ENCODE results near the gene C1QTNF7.

The C1QTNF7 gene

GRCh38 chr4:15395311-15395710 is 32.5 kb upstream of the C1QTNF7 start:
- Histone ChIP-seq H3K4me3 (no peak overlapping the region), H3K27me3 (no peaks in the 10 kb centered on the region)
- TF ChIP-seq Cebpa-rat (IDR thresholded peaks at IDR 0.05) = no peak

GRCh38 chr4:15396157-15396800 is 31.6 kb upstream of the C1QTNF7 start:
- TF ChIP-seq Cebpa-rat (IDR thresholded peaks at IDR 0.05) = no peak
- Histone ChIP-seq H3K4me1 (peaks cover 28 to 48% (median 32%) of the 10 kb centered on the region in 10 experiments), H4K20me1 (no peaks in the 10 kb centered on the region), H3K4me3 (no peak overlapping the region), H3K27ac (peak overlapping the region in 3 of 11 experiments; percentile 17 to 35 (median 24); a peak in 2 of 22 replicates), H3K9ac (no peak overlapping the region), H3K4me2 (0 out of 22 replicates have a peak overlapping the region, but pooled peaks of 1 of the 11 experiments have one; percentile 8), H3K36me3 (0 out of 22 replicates have a peak, but pooled peaks cover 0 to 15% (median 0%) of the 10 kb centered on the region in 11 experiments), H3K9me3 (replicated peaks in 1 of 11) (peaks cover 8 to 44% (median 32%) of the 10 kb centered on the region in 11 experiments; a peak in 21 of 22 replicates), H3K27me3 (no peaks in the 10 kb centered on the region)

More at GRCh38 chr4:15395311-15395710, 32.5 kb upstream of the C1QTNF7 start:
- peaks cover 21 to 39% (median 24%) of the 10 kb centered on the region in 10 experiments for H3K4me1 ChIP-seq
- 0 out of 22 replicates have a peak, but pooled peaks cover 0 to 15% (median 0%) of the 10 kb centered on the region in 11 experiments for H3K36me3 ChIP-seq
- H3K9me3 ChIP-seq (replicated peaks in 1 of 11) = peaks cover 8 to 44% (median 32%) of the 10 kb centered on the region in 11 experiments; a peak in 21 of 22 replicates
- H4K20me1 ChIP-seq = no peaks in the 10 kb centered on the region
- H3K4me2 ChIP-seq = no peak overlapping the region
- no peak overlapping the region for H3K9ac ChIP-seq
- H3K27ac ChIP-seq = no peak overlapping the region

DNA sequence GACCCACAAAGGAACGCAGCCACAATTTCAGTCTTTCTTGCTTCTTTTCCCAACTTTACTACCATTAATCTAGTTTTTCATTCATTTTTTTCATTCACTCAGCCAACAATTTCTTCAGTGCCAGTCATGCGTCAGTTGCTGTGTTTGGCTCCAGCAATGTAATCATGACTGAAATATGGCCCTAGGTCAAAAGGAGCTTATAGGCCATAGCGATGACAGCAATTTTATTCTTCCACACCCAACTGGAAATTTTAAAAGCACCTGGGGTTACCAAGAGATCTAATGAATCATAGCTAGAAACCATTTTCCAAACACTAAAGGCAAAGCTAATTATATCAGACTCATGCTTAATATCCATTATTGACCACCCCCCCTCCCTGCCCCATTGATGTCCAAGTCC is 29.8 kb upstream of the C1QTNF7 start:
- Histone ChIP-seq H3K4me1 (peaks cover 45 to 65% (median 49%) of the 10 kb centered on the region in 10 experiments), H3K27me3 (no peaks in the 10 kb centered on the region), H3K4me2 (peak overlapping the region in 5 of 11 experiments; percentile 81 to 92 (median 91); a peak in 3 of 22 replicates), H4K20me1 (no peaks in the 10 kb centered on the region), H3K4me3 (no peak overlapping the region), H3K27ac (peak overlapping the region in 6 of 11 experiments; percentile 19 to 97 (median 92); a peak in 6 of 22 replicates), H3K36me3 (0 out of 22 replicates have a peak, but pooled peaks cover 0 to 6% (median 0%) of the 10 kb centered on the region in 11 experiments), H3K9ac (no peak overlapping the region), H3K9me3 (replicated peaks in 1 of 11) (peaks cover 4 to 35% (median 23%) of the 10 kb centered on the region in 11 experiments; a peak in 21 of 22 replicates)
- TF ChIP-seq Cebpa-rat (IDR thresholded peaks at IDR 0.05) = no peak

GRCh38 chr4:15398732-15399131 is 29.1 kb upstream of the C1QTNF7 start:
- Histone ChIP-seq H3K4me2 (peak overlapping the region; percentile 80 to 92 (median 90)), H3K9ac (no peak overlapping the region), H4K20me1 (no peaks in the 10 kb centered on the region), H3K27ac (peak overlapping the region in 8 of 11 experiments; percentile 36 to 97 (median 94); a peak in 12 of 22 replicates), H3K4me3 (no peak overlapping the region; a peak in 1 of 20 replicates), H3K36me3 (0 out of 22 replicates have a peak, but pooled peaks cover 0 to 6% (median 0%) of the 10 kb centered on the region in 11 experiments), H3K9me3 (replicated peaks in 1 of 11) (peaks cover 0 to 28% (median 16%) of the 10 kb centered on the region in 11 experiments; a peak in 17 of 22 replicates), H3K27me3 (no peaks in the 10 kb centered on the region), H3K4me1 (peaks cover 52 to 73% (median 56%) of the 10 kb centered on the region in 10 experiments)
- TF ChIP-seq Cebpa-rat (IDR thresholded peaks at IDR 0.05) = no peak

- Histone ChIP-seq H3K4me3 (peak overlapping the region in 8 of 10 experiments; percentile 5 to 54 (median 26); a peak in 6 of 20 replicates), H3K4me2 (peak overlapping the region; percentile 80 to 92 (median 90)), H3K36me3 (0 out of 22 replicates have a peak, but pooled peaks cover 0 to 6% (median 0%) of the 10 kb centered on the region in 11 experiments), H3K9ac (peak overlapping the region in 9 of 11 experiments; percentile 56 to 83 (median 79); a peak in 18 of 22 replicates), H3K9me3 (replicated peaks in 1 of 11) (peaks cover 0 to 26% (median 16%) of the 10 kb centered on the region in 11 experiments; a peak in 17 of 22 replicates), H4K20me1 (no peaks in the 10 kb centered on the region), H3K27me3 (no peaks in the 10 kb centered on the region), H3K4me1 (peaks cover 66 to 85% (median 69%) of the 10 kb centered on the region in 10 experiments), H3K27ac (peak overlapping the region; percentile 30 to 97 (median 93); a peak in 21 of 22 replicates)
- TF ChIP-seq Cebpa-rat (IDR thresholded peaks at IDR 0.05) = no peak
These were observed 27.6 kb upstream of the C1QTNF7 start for GRCh38 chr4:15400226-15400625.

- H3K4me1 ChIP-seq = peaks cover 75 to 94% (median 78%) of the 10 kb centered on the region in 10 experiments
- H3K4me2 ChIP-seq = peak overlapping the region; percentile 80 to 92 (median 90)
- peak overlapping the region; percentile 51 to 97 (median 93); a peak in 21 of 22 replicates for H3K27ac ChIP-seq
- H3K36me3 ChIP-seq = 0 out of 22 replicates have a peak, but pooled peaks cover 0 to 6% (median 0%) of the 10 kb centered on the region in 11 experiments
- no peaks in the 10 kb centered on the region for H3K27me3 ChIP-seq
- peak; percentile 74 to 98 (median 96); a peak in 20 of 22 replicates for TF ChIP-seq Cebpa-rat (IDR thresholded peaks at IDR 0.05)
- H3K9ac ChIP-seq = peak overlapping the region; percentile 13 to 83 (median 79); a peak in 20 of 22 replicates
- H3K4me3 ChIP-seq = peak overlapping the region in 9 of 10 experiments; percentile 5 to 54 (median 28); a peak in 10 of 20 replicates
- no peaks in the 10 kb centered on the region for H4K20me1 ChIP-seq
- H3K9me3 ChIP-seq (replicated peaks in 1 of 11) = peaks cover 0 to 26% (median 16%) of the 10 kb centered on the region in 11 experiments; a peak in 17 of 22 replicates
These were observed 26.7 kb upstream of the C1QTNF7 start for GRCh38 chr4:15400981-15401671.

DNA sequence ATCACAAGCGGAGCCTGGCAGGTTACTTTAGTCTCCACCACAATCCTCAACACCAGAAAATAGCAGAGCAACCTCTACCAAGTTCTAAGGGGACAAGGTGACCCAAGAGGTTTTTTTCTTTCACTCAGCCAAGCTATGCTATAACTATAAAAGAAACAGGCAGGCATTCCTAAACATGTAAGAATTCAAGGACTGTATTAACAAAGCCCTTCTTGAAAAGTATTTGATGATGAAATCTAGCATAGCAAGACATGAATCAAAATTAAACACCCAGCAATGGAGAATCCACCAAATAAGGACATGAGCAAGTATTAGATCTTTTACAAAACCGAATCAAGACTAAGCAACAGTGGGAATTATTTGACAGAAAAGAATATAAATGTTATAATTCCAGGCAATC is 25.7 kb upstream of the C1QTNF7 start:
- 0 out of 22 replicates have a peak, but pooled peaks cover 0 to 5% (median 0%) of the 10 kb centered on the region in 11 experiments for H3K36me3 ChIP-seq
- H3K27ac ChIP-seq = peak overlapping the region; percentile 51 to 97 (median 93); a peak in 21 of 22 replicates
- H3K4me2 ChIP-seq = peak overlapping the region; percentile 80 to 92 (median 90)
- H4K20me1 ChIP-seq = no peaks in the 10 kb centered on the region
- H3K9ac ChIP-seq = peak overlapping the region; percentile 13 to 83 (median 79); a peak in 20 of 22 replicates
- no peaks in the 10 kb centered on the region for H3K27me3 ChIP-seq
- no peak for TF ChIP-seq Cebpa-rat (IDR thresholded peaks at IDR 0.05)
- H3K9me3 ChIP-seq (replicated peaks in 1 of 11) = peaks cover 0 to 19% (median 8%) of the 10 kb centered on the region in 11 experiments; a peak in 15 of 22 replicates
- H3K4me3 ChIP-seq = peak overlapping the region in 4 of 10 experiments; percentile 13 to 33 (median 28); a peak in 2 of 20 replicates
- peaks cover 79 to 94% (median 85%) of the 10 kb centered on the region in 10 experiments for H3K4me1 ChIP-seq

DNA sequence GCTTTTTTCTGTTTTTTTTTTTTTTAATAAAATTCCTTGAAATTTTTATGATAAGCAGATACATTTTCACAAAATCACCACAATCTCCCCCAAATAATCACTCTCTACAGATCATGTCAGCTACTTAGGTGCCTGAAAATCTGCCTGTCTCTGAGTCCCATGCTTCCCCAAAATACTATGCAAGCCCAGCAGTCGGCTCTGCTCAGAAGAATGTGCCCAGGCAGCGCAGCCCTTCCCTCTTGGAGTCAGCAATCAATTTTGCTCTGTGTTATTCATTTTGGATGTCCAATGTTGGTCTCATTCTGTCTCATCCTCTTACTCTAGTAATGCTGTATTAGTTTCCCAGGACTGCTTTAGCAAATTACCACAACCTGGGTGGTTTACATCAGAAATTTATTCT is 24.9 kb upstream of the C1QTNF7 start:
- TF ChIP-seq Cebpa-rat (IDR thresholded peaks at IDR 0.05) = no peak
- no peaks in the 10 kb centered on the region for H3K27me3 ChIP-seq
- H3K36me3 ChIP-seq = no peaks in the 10 kb centered on the region
- peak overlapping the region; percentile 70 to 92 (median 90); a peak in 21 of 22 replicates for H3K4me2 ChIP-seq
- no peak overlapping the region for H3K4me3 ChIP-seq
- peak overlapping the region in 8 of 11 experiments; percentile 91 to 97 (median 94); a peak in 16 of 22 replicates for H3K27ac ChIP-seq
- peak overlapping the region in 6 of 11 experiments; percentile 25 to 83 (median 59); a peak in 8 of 22 replicates for H3K9ac ChIP-seq
- no peaks in the 10 kb centered on the region for H4K20me1 ChIP-seq
- peaks cover 0 to 12% (median under 1%) of the 10 kb centered on the region in 11 experiments; a peak in 8 of 22 replicates for H3K9me3 ChIP-seq (replicated peaks in 1 of 11)
- peaks cover 79 to 96% (median 85%) of the 10 kb centered on the region in 10 experiments for H3K4me1 ChIP-seq
